ENCODE data around the gene MBP. TPM values are rescaled to one million over a fixed set of nuclear protein-coding genes. Genes with fewer than 3 reads are reported as not detected.

The MBP gene
- total and polyA plus RNA-seq, 2 experiments from 2014 or later, result 18.4 to 22.9 TPM

DNA sequence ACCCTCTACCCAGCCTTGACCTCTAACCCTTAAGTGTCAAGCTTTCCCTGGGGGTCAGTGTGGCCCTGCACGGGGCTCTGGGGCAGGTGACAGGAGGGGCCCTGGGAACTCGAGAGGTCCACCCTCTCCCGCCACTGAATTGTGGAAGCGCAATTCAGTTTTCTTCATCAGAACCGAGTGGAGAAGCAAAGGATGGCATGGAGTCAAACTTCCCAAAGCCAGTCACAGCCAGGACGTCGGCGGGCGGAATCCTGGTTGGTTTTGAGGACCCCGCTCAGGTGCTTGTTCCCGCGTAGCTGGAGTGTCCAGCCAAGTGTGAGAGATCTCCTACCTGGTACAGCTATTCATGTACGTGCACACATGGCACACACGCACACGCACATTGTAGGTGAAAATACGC, 62.0 kb downstream of the MBP start (continued):
- TF ChIP-seq CREB1 (CRISPR knock-in tag; IDR thresholded peaks at IDR 0.05; ENCODE audit: low read depth) (no peak), ZNF331 (CRISPR knock-in tag; IDR thresholded peaks at IDR 0.05; ENCODE audit: low read depth) (no peak), STAT1 (IDR thresholded peaks at IDR 0.05; ENCODE audit: unreplicated experiment) (no peak), ZNF114 (CRISPR knock-in tag; IDR thresholded peaks at IDR 0.05) (no peak), NANOG (IDR thresholded peaks at IDR 0.05; ENCODE audit: borderline replicate concordance) (no peak), POLR2AphosphoS5 (IDR thresholded peaks at IDR 0.05; ENCODE audit: low read depth) (no peak)
- TF ChIP-seq, protein P1, sequence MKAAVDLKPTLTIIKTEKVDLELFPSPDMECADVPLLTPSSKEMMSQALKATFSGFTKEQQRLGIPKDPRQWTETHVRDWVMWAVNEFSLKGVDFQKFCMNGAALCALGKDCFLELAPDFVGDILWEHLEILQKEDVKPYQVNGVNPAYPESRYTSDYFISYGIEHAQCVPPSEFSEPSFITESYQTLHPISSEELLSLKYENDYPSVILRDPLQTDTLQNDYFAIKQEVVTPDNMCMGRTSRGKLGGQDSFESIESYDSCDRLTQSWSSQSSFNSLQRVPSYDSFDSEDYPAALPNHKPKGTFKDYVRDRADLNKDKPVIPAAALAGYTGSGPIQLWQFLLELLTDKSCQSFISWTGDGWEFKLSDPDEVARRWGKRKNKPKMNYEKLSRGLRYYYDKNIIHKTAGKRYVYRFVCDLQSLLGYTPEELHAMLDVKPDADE (IDR thresholded peaks at IDR 0.05), result no peak

DNA sequence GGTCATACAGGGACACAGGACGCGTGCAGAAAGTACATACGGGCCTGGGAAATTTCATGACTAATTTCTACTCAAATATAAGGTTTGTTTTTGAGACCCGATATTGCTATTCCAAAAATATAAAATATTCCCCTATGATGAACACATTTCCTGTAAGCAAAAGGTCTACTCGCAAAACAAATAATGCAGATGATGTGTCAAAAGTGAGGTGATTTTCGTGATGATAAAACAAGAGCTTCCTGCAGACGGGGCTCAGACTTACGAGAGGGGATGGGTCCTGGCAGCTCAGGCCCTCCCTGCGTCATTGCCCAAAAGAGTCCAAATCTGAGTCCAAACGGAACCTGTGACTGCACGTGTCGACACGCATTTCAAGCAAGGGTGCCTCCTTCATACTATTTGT, 62.7 kb downstream of the MBP start:
- no peaks in the 10 kb centered on the region for H3K27me3 ChIP-seq (ENCODE audit: insufficient read depth)
- no peak overlapping the region for H2AFZ ChIP-seq
- ATAC-seq (no peak), DNase-seq (ENCODE audit: low spot score) (no peak)
- H3K36me3 ChIP-seq (ENCODE audit: insufficient read depth), result no peaks in the 10 kb centered on the region
- H3K4me1 Mint-ChIP-seq, result peaks cover 24% of the 10 kb centered on the region
- H3K27me3 Mint-ChIP-seq (ENCODE audit: insufficient read depth, low read depth, poor library complexity), result no peaks in the 10 kb centered on the region
- H3K27ac Mint-ChIP-seq, result 0 out of 2 replicates have a peak overlapping the region, but pooled peaks have one; percentile 39
- peaks cover 11% of the 10 kb centered on the region; the same call in 2 of the 3 replicates for H3K36me3 Mint-ChIP-seq (ENCODE audit: low read depth)
- H3K4me1 ChIP-seq (ENCODE audit: insufficient read depth), result peaks cover 16% of the 10 kb centered on the region
- H3K9me3 Mint-ChIP-seq, result no peaks in the 10 kb centered on the region
- H3F3A ChIP-seq (replicated peaks; ENCODE audit: low read depth), result no peaks in the 10 kb centered on the region
- no peak overlapping the region for H3K27ac ChIP-seq (ENCODE audit: low read depth)
- no peak overlapping the region for H3K4me2 ChIP-seq
- H3K4me3 ChIP-seq, result no peak overlapping the region
- no peak overlapping the region for H3K4me3 Mint-ChIP-seq
- H4K20me1 ChIP-seq (replicated peaks; ENCODE audit: insufficient read depth), result peaks cover 3% of the 10 kb centered on the region; the same call in 1 of the 2 replicates
- no peaks in the 10 kb centered on the region for H3K79me2 ChIP-seq (replicated peaks; ENCODE audit: insufficient read depth)
- no peaks in the 10 kb centered on the region for H3K9me2 ChIP-seq (ENCODE audit: insufficient read depth)
- TF ChIP-seq STAT1 (IDR thresholded peaks at IDR 0.05; ENCODE audit: unreplicated experiment), result no peak
- TF ChIP-seq EZH2phosphoT487 (IDR thresholded peaks at IDR 0.05; ENCODE audit: unreplicated experiment), result no peak
- no peak for TF ChIP-seq NANOG (IDR thresholded peaks at IDR 0.05; ENCODE audit: borderline replicate concordance)
- TF ChIP-seq, protein P2, sequence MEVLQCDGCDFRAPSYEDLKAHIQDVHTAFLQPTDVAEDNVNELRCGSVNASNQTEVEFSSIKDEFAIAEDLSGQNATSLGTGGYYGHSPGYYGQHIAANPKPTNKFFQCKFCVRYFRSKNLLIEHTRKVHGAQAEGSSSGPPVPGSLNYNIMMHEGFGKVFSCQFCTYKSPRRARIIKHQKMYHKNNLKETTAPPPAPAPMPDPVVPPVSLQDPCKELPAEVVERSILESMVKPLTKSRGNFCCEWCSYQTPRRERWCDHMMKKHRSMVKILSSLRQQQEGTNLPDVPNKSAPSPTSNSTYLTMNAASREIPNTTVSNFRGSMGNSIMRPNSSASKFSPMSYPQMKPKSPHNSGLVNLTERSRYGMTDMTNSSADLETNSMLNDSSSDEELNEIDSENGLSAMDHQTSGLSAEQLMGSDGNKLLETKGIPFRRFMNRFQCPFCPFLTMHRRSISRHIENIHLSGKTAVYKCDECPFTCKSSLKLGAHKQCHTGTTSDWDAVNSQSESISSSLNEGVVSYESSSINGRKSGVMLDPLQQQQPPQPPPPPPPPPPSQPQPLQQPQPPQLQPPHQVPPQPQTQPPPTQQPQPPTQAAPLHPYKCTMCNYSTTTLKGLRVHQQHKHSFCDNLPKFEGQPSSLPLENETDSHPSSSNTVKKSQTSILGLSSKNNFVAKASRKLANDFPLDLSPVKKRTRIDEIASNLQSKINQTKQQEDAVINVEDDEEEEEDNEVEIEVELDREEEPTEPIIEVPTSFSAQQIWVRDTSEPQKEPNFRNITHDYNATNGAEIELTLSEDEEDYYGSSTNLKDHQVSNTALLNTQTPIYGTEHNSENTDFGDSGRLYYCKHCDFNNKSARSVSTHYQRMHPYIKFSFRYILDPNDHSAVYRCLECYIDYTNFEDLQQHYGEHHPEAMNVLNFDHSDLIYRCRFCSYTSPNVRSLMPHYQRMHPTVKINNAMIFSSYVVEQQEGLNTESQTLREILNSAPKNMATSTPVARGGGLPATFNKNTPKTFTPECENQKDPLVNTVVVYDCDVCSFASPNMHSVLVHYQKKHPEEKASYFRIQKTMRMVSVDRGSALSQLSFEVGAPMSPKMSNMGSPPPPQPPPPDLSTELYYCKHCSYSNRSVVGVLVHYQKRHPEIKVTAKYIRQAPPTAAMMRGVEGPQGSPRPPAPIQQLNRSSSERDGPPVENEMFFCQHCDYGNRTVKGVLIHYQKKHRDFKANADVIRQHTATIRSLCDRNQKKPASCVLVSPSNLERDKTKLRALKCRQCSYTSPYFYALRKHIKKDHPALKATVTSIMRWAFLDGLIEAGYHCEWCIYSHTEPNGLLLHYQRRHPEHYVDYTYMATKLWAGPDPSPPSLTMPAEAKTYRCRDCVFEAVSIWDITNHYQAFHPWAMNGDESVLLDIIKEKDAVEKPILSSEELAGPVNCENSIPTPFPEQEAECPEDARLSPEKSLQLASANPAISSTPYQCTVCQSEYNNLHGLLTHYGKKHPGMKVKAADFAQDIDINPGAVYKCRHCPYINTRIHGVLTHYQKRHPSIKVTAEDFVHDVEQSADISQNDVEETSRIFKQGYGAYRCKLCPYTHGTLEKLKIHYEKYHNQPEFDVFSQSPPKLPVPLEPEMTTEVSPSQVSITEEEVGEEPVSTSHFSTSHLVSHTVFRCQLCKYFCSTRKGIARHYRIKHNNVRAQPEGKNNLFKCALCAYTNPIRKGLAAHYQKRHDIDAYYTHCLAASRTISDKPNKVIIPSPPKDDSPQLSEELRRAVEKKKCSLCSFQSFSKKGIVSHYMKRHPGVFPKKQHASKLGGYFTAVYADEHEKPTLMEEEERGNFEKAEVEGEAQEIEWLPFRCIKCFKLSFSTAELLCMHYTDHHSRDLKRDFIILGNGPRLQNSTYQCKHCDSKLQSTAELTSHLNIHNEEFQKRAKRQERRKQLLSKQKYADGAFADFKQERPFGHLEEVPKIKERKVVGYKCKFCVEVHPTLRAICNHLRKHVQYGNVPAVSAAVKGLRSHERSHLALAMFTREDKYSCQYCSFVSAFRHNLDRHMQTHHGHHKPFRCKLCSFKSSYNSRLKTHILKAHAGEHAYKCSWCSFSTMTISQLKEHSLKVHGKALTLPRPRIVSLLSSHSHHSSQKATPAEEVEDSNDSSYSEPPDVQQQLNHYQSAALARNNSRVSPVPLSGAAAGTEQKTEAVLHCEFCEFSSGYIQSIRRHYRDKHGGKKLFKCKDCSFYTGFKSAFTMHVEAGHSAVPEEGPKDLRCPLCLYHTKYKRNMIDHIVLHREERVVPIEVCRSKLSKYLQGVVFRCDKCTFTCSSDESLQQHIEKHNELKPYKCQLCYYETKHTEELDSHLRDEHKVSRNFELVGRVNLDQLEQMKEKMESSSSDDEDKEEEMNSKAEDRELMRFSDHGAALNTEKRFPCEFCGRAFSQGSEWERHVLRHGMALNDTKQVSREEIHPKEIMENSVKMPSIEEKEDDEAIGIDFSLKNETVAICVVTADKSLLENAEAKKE (CRISPR knock-in tag; IDR thresholded peaks at IDR 0.05), result no peak
- TF ChIP-seq, protein P3, sequence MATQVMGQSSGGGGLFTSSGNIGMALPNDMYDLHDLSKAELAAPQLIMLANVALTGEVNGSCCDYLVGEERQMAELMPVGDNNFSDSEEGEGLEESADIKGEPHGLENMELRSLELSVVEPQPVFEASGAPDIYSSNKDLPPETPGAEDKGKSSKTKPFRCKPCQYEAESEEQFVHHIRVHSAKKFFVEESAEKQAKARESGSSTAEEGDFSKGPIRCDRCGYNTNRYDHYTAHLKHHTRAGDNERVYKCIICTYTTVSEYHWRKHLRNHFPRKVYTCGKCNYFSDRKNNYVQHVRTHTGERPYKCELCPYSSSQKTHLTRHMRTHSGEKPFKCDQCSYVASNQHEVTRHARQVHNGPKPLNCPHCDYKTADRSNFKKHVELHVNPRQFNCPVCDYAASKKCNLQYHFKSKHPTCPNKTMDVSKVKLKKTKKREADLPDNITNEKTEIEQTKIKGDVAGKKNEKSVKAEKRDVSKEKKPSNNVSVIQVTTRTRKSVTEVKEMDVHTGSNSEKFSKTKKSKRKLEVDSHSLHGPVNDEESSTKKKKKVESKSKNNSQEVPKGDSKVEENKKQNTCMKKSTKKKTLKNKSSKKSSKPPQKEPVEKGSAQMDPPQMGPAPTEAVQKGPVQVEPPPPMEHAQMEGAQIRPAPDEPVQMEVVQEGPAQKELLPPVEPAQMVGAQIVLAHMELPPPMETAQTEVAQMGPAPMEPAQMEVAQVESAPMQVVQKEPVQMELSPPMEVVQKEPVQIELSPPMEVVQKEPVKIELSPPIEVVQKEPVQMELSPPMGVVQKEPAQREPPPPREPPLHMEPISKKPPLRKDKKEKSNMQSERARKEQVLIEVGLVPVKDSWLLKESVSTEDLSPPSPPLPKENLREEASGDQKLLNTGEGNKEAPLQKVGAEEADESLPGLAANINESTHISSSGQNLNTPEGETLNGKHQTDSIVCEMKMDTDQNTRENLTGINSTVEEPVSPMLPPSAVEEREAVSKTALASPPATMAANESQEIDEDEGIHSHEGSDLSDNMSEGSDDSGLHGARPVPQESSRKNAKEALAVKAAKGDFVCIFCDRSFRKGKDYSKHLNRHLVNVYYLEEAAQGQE (IDR thresholded peaks at IDR 0.05; ENCODE audit: unreplicated experiment), result no peak
- TF ChIP-seq EZH2 (IDR thresholded peaks at IDR 0.05; ENCODE audit: low read depth, unreplicated experiment), result no peak
- no peak for TF ChIP-seq POLR2AphosphoS5 (IDR thresholded peaks at IDR 0.05; ENCODE audit: low read depth)
- TF ChIP-seq ZNF331 (CRISPR knock-in tag; IDR thresholded peaks at IDR 0.05; ENCODE audit: low read depth), result no peak
- no peak for TF ChIP-seq JUNB (IDR thresholded peaks at IDR 0.05; ENCODE audit: unreplicated experiment)
- TF ChIP-seq, protein P1 (IDR thresholded peaks at IDR 0.05), result no peak

All from GM23338 (cell line).